Fibroblast of mammary gland (primary cell): Measurements from ENCODE around the gene FREM1.

ENCODE experiments used
- DNase-seq: peaks from one replicate; pipeline ENCODE4 v3.0.0-alpha.2; 2010; ENCODE audit warnings: low read depth
- H3K4me3 ChIP-seq: 2 replicates; pipeline ENCODE4 v1.5.1; 2011; ENCODE audit warnings: low read depth, mild to moderate bottlenecking, low read length, moderate library complexity; ENCODE audit not compliant: control insufficient read depth
- CTCF ChIP-seq: conservative IDR thresholded peaks from 2 replicates; pipeline ENCODE4 v1.5.1; 2011; ENCODE audit warnings: low read depth, low read length, inconsistent platforms; ENCODE audit not compliant: control insufficient read depth, insufficient read depth

Gene FREM1

GRCh38 chr9:14770592-14770991 is 139.6 kb downstream of the FREM1 start:
- no peak for TF ChIP-seq CTCF
- no peak for DNase-seq

GRCh38 chr9:14769230-14769571 is 141.0 kb downstream of the FREM1 start:
- H3K4me3 ChIP-seq: no peak overlapping the region
- DNase-seq: peak; percentile 42
- peak; percentile 29 for TF ChIP-seq CTCF

More at GRCh38 chr9:14770592-14770991, 139.6 kb downstream of the FREM1 start:
- H3K4me3 ChIP-seq: no peak overlapping the region

GRCh38 chr9:14768405-14769229 is 141.6 kb downstream of the FREM1 start:
- DNase-seq: peak; percentile 66
- peak overlapping the region; percentile 20 for H3K4me3 ChIP-seq
- peak; percentile 69 for TF ChIP-seq CTCF

- no peak for TF ChIP-seq CTCF
- DNase-seq: no peak
- no peak overlapping the region for H3K4me3 ChIP-seq
These were observed 143.9 kb downstream of the FREM1 start for GRCh38 chr9:14766299-14766698.

- H3K4me3 ChIP-seq: no peak overlapping the region
- no peak for DNase-seq
- no peak for TF ChIP-seq CTCF
These were observed 148.6 kb downstream of the FREM1 start for GRCh38 chr9:14761584-14761983.

- no peak for DNase-seq
- no peak overlapping the region for H3K4me3 ChIP-seq
- no peak for TF ChIP-seq CTCF
These were observed 150.2 kb downstream of the FREM1 start for GRCh38 chr9:14760060-14760459.

- no peak for DNase-seq
- no peak for TF ChIP-seq CTCF
These were observed 153.9 kb downstream of the FREM1 start for GRCh38 chr9:14756291-14756690.

More at GRCh38 chr9:14756291-14756690, 153.9 kb downstream of the FREM1 start:
- H3K4me3 ChIP-seq: no peak overlapping the region
